HL-60/S4 treated with phorbol 12-myristate 13-acetate at 8.2 ng/mL for 4 days and 3 days (cell line): ENCODE results near the gene HACL1.
"Not testable (repeated sequence)": the region's sequence is repeated elsewhere in the genome, so short reads cannot be mapped to it uniquely, and the experiment has no call there.

Experiments
- in situ Hi-C: fragments of 300-500 bp; cut with MboI; formaldehyde crosslinking; loops from 2 replicates; pipeline ENCODE4 v1.15.0; 2022; ENCODE audit warnings: low sequenced_read_pairs

Gene HACL1

GRCh38 chr3:15532614-15533013 lies 68.8 kb downstream of the HACL1 start:
- in situ Hi-C loops = not testable (repeated sequence)

- in situ Hi-C loops = no loop called here
These were observed 70.0 kb downstream of the HACL1 start for GRCh38 chr3:15531346-15531745.

GRCh38 chr3:15528854-15529537 lies 72.4 kb downstream of the HACL1 start:
- in situ Hi-C loops = no loop called here

GRCh38 chr3:15527031-15527459 lies 74.3 kb downstream of the HACL1 start:
- in situ Hi-C loops = no loop called here

GRCh38 chr3:15525790-15526189 lies 75.6 kb downstream of the HACL1 start:
- in situ Hi-C loops = no loop called here

- in situ Hi-C loops = no loop called here
These were observed 77.5 kb downstream of the HACL1 start for GRCh38 chr3:15523660-15524417.

GRCh38 chr3:15522016-15522415 lies 79.4 kb downstream of the HACL1 start:
- in situ Hi-C loops = no loop called here

- in situ Hi-C loops = no loop called here
These were observed 79.8 kb downstream of the HACL1 start, which contains the start of gene COLQ for GRCh38 chr3:15521573-15521965. TSS of gene COLQ (minus strand) at chr3:15521706. CDS start at chr3:15521625, 81 bp downstream.

GRCh38 chr3:15520804-15521572 lies 80.4 kb downstream of the HACL1 start:
- in situ Hi-C loops = no loop called here

GRCh38 chr3:15520185-15520584 lies 81.2 kb downstream of the HACL1 start:
- in situ Hi-C loops = no loop called here

- in situ Hi-C loops = no loop called here
These were observed 82.3 kb downstream of the HACL1 start for GRCh38 chr3:15519096-15519495.

- in situ Hi-C loops = no loop called here
These were observed 86.6 kb downstream of the HACL1 start for GRCh38 chr3:15514663-15515340.

- in situ Hi-C loops = no loop called here
These were observed 87.3 kb downstream of the HACL1 start for GRCh38 chr3:15513810-15514662.

- in situ Hi-C loops = no loop called here
These were observed 88.3 kb downstream of the HACL1 start for GRCh38 chr3:15513116-15513515.

- in situ Hi-C loops = no loop called here
These were observed 89.2 kb downstream of the HACL1 start for GRCh38 chr3:15512166-15512565.

- in situ Hi-C loops = no loop called here
These were observed 90.2 kb downstream of the HACL1 start for GRCh38 chr3:15511156-15511555.
